Measurements from ENCODE around the gene PDSS2. TPM values are rescaled to one million over a fixed set of nuclear protein-coding genes. Genes with fewer than 3 reads are reported as not detected.
"Not testable (repeated sequence)": the region's sequence is repeated elsewhere in the genome, so short reads cannot be mapped to it uniquely, and the experiment has no call there.

Gene PDSS2
- total RNA-seq, 4 donors from 2014 or later = 4.3 to 14.7 (median 12.1) TPM

GRCh38 chr6:107318100-107318736 lies 141.1 kb downstream of the PDSS2 start:
- Histone ChIP-seq H3K9me3 (no peaks in the 10 kb centered on the region), H3K4me1 (no peaks in the 10 kb centered on the region), H3K4me3 (no peak overlapping the region), H3K27me3 (no peaks in the 10 kb centered on the region), H3K36me3 (no peaks in the 10 kb centered on the region), H3K27ac (no peak overlapping the region)
- 77% methylated on average over 9 of the region's 9 CpGs for WGBS
- DNase-seq (ENCODE audit: low spot score in 2 of 2) = no peak
- TF ChIP-seq POLR2AphosphoS5 (IDR thresholded peaks at IDR 0.05) (no peak), CTCF (IDR thresholded peaks at IDR 0.05) (no peak), EP300 (IDR thresholded peaks at IDR 0.05) (no peak), POLR2A (IDR thresholded peaks at IDR 0.05) (no peak)

DNA sequence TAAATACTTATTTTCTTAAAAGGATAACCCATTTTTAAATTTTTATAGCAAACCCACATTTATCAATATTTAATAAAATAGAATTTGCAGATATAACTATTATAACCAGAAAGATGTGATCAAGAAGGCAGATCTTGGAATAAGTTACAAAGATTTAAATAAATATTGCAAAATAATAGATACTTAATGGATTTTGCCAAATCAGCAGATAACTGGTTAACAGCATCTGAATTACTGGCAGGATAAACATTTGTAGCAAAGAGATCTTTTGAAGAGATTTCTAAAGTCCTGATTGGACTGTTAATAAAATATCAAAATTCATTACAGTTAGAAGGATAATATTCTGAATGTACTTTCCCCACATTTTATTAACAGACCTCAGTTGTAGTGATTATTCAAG lies 144.2 kb downstream of the PDSS2 start:
- TF ChIP-seq CTCF (IDR thresholded peaks at IDR 0.05) (no peak), POLR2AphosphoS5 (IDR thresholded peaks at IDR 0.05) (no peak), POLR2A (IDR thresholded peaks at IDR 0.05) (no peak), EP300 (IDR thresholded peaks at IDR 0.05) (no peak)
- Histone ChIP-seq H3K4me1 (no peaks in the 10 kb centered on the region), H3K27me3 (no peaks in the 10 kb centered on the region), H3K27ac (no peak overlapping the region), H3K36me3 (no peaks in the 10 kb centered on the region), H3K9me3 (no peaks in the 10 kb centered on the region), H3K4me3 (no peak overlapping the region)
- no peak for DNase-seq (ENCODE audit: low spot score in 2 of 2)

- WGBS = 76% methylated on average over 3 of the region's 3 CpGs
- Histone ChIP-seq H3K27ac (no peak overlapping the region), H3K27me3 (no peaks in the 10 kb centered on the region), H3K4me3 (no peak overlapping the region), H3K36me3 (no peaks in the 10 kb centered on the region), H3K9me3 (no peaks in the 10 kb centered on the region), H3K4me1 (no peaks in the 10 kb centered on the region)
- no peak for TF ChIP-seq CTCF (IDR thresholded peaks at IDR 0.05)
- no peak for TF ChIP-seq EP300 (IDR thresholded peaks at IDR 0.05)
- no peak for TF ChIP-seq POLR2A (IDR thresholded peaks at IDR 0.05)
- TF ChIP-seq POLR2AphosphoS5 (IDR thresholded peaks at IDR 0.05) = no peak
- no peak for DNase-seq (ENCODE audit: low spot score in 2 of 2)
These were observed 144.8 kb downstream of the PDSS2 start for GRCh38 chr6:107314531-107314939.

GRCh38 chr6:107313776-107314175 lies 145.6 kb downstream of the PDSS2 start:
- no peak overlapping the region for H3K27ac ChIP-seq
- 94% methylated on average over 3 of the region's 3 CpGs for WGBS
- H3K4me1 ChIP-seq = no peaks in the 10 kb centered on the region
- no peaks in the 10 kb centered on the region for H3K36me3 ChIP-seq
- no peak overlapping the region for H3K4me3 ChIP-seq
- H3K9me3 ChIP-seq = no peaks in the 10 kb centered on the region
- H3K27me3 ChIP-seq = no peaks in the 10 kb centered on the region
- DNase-seq (ENCODE audit: low spot score in 2 of 2) = no peak
- TF ChIP-seq POLR2A (IDR thresholded peaks at IDR 0.05) = no peak

DNA sequence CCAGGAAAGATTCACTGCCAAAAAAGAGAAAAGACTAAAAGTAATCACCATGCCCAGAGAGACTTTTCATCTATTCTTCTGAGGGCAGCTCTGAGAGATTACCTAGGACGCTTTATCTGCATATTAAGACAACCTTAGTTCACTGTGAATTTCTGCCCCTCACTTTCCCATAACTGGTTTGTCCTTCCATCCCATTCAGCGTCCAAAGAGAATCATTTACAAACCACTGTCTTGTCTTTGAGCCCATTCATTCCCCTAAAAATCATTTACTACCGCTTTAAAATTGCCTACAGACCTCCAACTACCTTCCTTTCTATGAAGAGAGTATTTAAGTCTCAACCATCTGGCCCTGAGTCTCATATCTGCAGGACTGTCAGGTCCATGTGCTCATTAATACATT lies 149.0 kb downstream of the PDSS2 start:
- H3K9me3 ChIP-seq = no peaks in the 10 kb centered on the region
- TF ChIP-seq POLR2A (IDR thresholded peaks at IDR 0.05) = no peak
- TF ChIP-seq EP300 (IDR thresholded peaks at IDR 0.05) = no peak
- no peak for TF ChIP-seq CTCF (IDR thresholded peaks at IDR 0.05)
- no peak for TF ChIP-seq POLR2AphosphoS5 (IDR thresholded peaks at IDR 0.05)

GRCh38 chr6:107308677-107309076 lies 150.7 kb downstream of the PDSS2 start:
- WGBS = 78% methylated on average over 3 of the region's 3 CpGs
- H3K27ac ChIP-seq = no peak overlapping the region

More for the DNA sequence above, 149.0 kb downstream of the PDSS2 start:
- Histone ChIP-seq H3K4me1 (no peaks in the 10 kb centered on the region), H3K27me3 (no peaks in the 10 kb centered on the region), H3K36me3 (no peaks in the 10 kb centered on the region), H3K27ac (no peak overlapping the region), H3K4me3 (no peak overlapping the region)
- DNase-seq (ENCODE audit: low spot score in 2 of 2) = no peak
- WGBS = 96% methylated on average over 3 of the region's 3 CpGs

DNA sequence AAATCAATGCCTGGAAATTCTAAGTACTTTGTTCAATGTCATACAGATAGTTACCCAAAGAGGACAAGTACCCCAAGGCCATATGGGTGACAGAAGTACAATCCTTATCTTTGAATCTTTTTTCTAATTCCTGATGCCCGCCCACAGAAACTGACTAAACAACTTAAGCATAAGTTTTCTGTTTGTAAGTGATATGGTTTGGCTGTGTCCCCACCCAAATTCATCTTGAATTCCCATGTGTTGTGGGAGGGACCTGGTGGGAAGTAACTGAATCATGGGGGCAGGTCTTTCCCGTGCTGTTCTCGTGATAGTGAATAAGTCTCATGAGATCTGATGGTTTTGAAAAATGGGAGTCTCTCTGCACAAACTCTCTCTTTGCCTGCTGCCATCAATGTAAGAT lies 153.4 kb downstream of the PDSS2 start:
- H3K4me1 ChIP-seq, H3K4me3 ChIP-seq: not testable (repeated sequence)
- 87% methylated on average over 3 of the region's 3 CpGs for WGBS

More at GRCh38 chr6:107308677-107309076, 150.7 kb downstream of the PDSS2 start:
- Histone ChIP-seq H3K4me3 (no peak overlapping the region), H3K4me1 (no peaks in the 10 kb centered on the region), H3K27me3 (no peaks in the 10 kb centered on the region), H3K36me3 (no peaks in the 10 kb centered on the region), H3K9me3 (no peaks in the 10 kb centered on the region)
- TF ChIP-seq CTCF (IDR thresholded peaks at IDR 0.05) = no peak
- TF ChIP-seq EP300 (IDR thresholded peaks at IDR 0.05) = no peak
- TF ChIP-seq POLR2AphosphoS5 (IDR thresholded peaks at IDR 0.05) = no peak
- TF ChIP-seq POLR2A (IDR thresholded peaks at IDR 0.05) = no peak
- no peak for DNase-seq (ENCODE audit: low spot score in 2 of 2)

More for the DNA sequence above, 153.4 kb downstream of the PDSS2 start:
- DNase-seq (ENCODE audit: low spot score in 2 of 2); H3K9me3 ChIP-seq; H3K36me3 ChIP-seq; H3K27me3 ChIP-seq; H3K27ac ChIP-seq: not testable (repeated sequence)

Measured in suprapubic skin (tissue), 4 donors.